ENCODE measurements around the gene SLC9A9. TPM values are rescaled to one million over a fixed set of nuclear protein-coding genes. Genes with fewer than 3 reads are reported as not detected.

The SLC9A9 gene
- total RNA-seq, 6 experiments from 2014 or later, result 1.3 to 6.3 (median 3.0) TPM

DNA sequence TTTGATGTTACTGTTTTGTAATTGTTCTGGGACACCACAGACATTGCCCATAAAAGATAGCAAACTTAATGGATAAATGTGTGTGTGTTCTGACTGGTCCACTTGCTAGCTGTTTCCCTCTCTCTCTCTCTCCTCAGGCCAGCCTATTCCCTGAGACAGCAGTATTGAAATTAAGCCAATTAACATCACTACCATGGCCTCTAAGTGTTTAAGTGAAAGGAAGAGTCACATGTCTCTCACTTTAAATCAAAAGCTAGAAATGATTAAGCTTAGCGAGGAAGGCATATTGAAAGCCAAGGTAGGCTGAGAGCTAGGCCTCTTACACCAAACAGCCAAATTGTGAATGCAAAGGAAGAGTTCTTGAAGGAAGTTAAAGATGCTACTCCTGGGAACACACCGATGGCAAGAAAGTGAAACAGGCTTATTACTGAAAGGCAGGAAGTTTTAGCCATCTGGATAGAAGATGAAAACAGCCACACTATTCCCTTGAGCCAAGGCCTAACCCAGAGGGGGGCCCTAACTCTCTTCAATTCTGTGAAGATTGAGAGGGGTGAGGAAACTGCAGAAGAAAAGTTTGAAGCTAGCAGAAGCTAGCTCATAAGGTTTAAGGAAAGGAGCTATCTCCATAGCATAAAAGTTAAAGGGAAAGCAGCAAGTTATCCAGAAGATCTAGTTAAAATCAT, 433.6 kb downstream of the SLC9A9 start:
- Histone ChIP-seq H3K27ac (no peak overlapping the region), H3K4me3 (no peak overlapping the region), H3K9me3 (no peaks in the 10 kb centered on the region), H3K36me3 (no peaks in the 10 kb centered on the region), H3K4me1 (no peaks in the 10 kb centered on the region), H3K27me3 (no peaks in the 10 kb centered on the region)
- 55% methylated on average over 2 of the region's 2 CpGs for WGBS (ENCODE audit: insufficient coverage, low coverage, low lambda C conversion rate, missing lambda C conversion rate)
- intact Hi-C loops (cut with DNase I), result no loop called here
- DNase-seq (no peak), ATAC-seq (no peak)
- TF ChIP-seq CTCF (IDR thresholded peaks at IDR 0.05) (no peak), POLR2A (IDR thresholded peaks at IDR 0.05) (no peak)

GRCh38 chr3:143413372-143413771, 434.9 kb downstream of the SLC9A9 start:
- H3K9me3 ChIP-seq, result no peaks in the 10 kb centered on the region
- TF ChIP-seq CTCF (IDR thresholded peaks at IDR 0.05) (no peak), POLR2A (IDR thresholded peaks at IDR 0.05) (no peak)
- DNase-seq (no peak), ATAC-seq (no peak)
- H3K4me3 ChIP-seq, result no peak overlapping the region
- no peaks in the 10 kb centered on the region for H3K36me3 ChIP-seq
- no peak overlapping the region for H3K27ac ChIP-seq
- H3K4me1 ChIP-seq, result no peaks in the 10 kb centered on the region
- WGBS (ENCODE audit: insufficient coverage, low coverage, low lambda C conversion rate, missing lambda C conversion rate), result 46% methylated on average over 3 of the region's 4 CpGs
- intact Hi-C loops (cut with DNase I), result no loop called here
- no peaks in the 10 kb centered on the region for H3K27me3 ChIP-seq

DNA sequence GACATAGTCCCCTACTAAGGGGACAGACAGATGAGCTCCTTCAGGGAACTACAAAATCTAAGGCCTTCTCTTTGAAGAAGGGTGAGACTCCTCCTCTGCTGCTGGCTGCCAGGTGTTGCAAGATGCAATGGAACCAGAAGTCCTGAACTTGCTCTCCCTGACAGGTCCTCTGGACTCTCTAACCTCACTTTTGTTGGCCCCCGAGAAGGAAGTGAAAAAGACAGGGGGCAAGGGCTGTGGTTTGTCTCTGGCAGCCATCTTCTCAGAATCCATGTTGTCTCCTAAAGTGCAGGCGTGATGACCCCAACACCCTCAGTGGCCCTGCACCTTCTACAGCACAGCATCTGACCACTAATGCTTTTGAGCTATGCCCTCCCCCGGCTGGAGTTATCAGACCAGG, 436.2 kb downstream of the SLC9A9 start:
- WGBS (ENCODE audit: insufficient coverage, low coverage, low lambda C conversion rate, missing lambda C conversion rate), result 82% methylated on average over 2 of the region's 3 CpGs
- Histone ChIP-seq H3K27me3 (no peaks in the 10 kb centered on the region), H3K4me3 (no peak overlapping the region), H3K4me1 (no peaks in the 10 kb centered on the region), H3K36me3 (no peaks in the 10 kb centered on the region), H3K9me3 (no peaks in the 10 kb centered on the region), H3K27ac (no peak overlapping the region)
- TF ChIP-seq POLR2A (IDR thresholded peaks at IDR 0.05) (no peak), CTCF (IDR thresholded peaks at IDR 0.05) (no peak)
- ATAC-seq, result no peak
- no peak for DNase-seq
- intact Hi-C loops (cut with DNase I), result no loop called here

DNA sequence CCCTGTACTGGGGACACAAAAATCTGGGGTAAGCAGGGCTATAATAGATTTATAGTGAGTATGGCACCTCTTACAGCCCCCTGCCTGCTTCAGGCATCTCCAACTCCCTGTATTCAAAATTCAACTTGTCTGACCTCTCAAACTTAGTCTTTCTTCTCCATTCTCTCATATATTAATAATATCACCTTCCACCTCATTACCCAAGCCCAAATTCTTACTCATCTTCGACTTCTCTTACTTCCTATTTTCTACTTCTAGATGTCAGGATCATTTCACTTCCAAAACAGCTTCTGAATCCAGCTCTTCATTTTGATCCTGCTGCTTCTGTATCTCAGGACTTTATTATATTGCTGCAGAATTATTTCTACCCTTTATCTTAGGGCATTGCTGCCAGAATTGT, 438.0 kb downstream of the SLC9A9 start:
- TF ChIP-seq CTCF (IDR thresholded peaks at IDR 0.05), result no peak
- no peak for TF ChIP-seq POLR2A (IDR thresholded peaks at IDR 0.05)
- Histone ChIP-seq H3K4me3 (no peak overlapping the region), H3K4me1 (no peaks in the 10 kb centered on the region), H3K27me3 (no peaks in the 10 kb centered on the region), H3K36me3 (no peaks in the 10 kb centered on the region), H3K9me3 (no peaks in the 10 kb centered on the region), H3K27ac (no peak overlapping the region)
- DNase-seq, result no peak
- intact Hi-C loops (cut with DNase I), result no loop called here
- ATAC-seq, result no peak
- 53% methylated on average over 1 of the region's 1 CpG for WGBS (ENCODE audit: insufficient coverage, low coverage, low lambda C conversion rate, missing lambda C conversion rate)

Data from right lobe of liver (tissue), 6 donors.